CD4-positive, alpha-beta T cell treated with Interleukin-2 at 100 ng/mL for 4 hours (primary cell): Measurements from ENCODE around the gene NKAIN4.
A peak's percentile ranks its signal among the peaks of the same experiment; 100 is the strongest.

ENCODE experiments used
- DNase-seq: peaks from one replicate; pipeline ENCODE4 v3.0.0-alpha.2; 2020; ENCODE audit warnings: low spot score

The NKAIN4 gene

GRCh38 chr20:63254232-63254605, at the start of gene NKAIN4:
NKAIN4 (minus strand) TSS chr20:63254463; CDS start chr20:63254450, 13 bp downstream.
- DNase-seq = no peak

GRCh38 chr20:63303095-63303666, 48.9 kb upstream of the NKAIN4 start:
- DNase-seq = no peak

GRCh38 chr20:63301671-63302070, 47.4 kb upstream of the NKAIN4 start:
- no peak for DNase-seq

- no peak for DNase-seq
These were observed 44.6 kb upstream of the NKAIN4 start for GRCh38 chr20:63298731-63299312.

GRCh38 chr20:63297796-63298572, 43.7 kb upstream of the NKAIN4 start:
- DNase-seq = no peak

GRCh38 chr20:63297371-63297781, 43.1 kb upstream of the NKAIN4 start:
- no peak for DNase-seq

- no peak for DNase-seq
These were observed 42.5 kb upstream of the NKAIN4 start for GRCh38 chr20:63296531-63297299.

- DNase-seq = no peak
These were observed 41.6 kb upstream of the NKAIN4 start for GRCh38 chr20:63295846-63296245.

- no peak for DNase-seq
These were observed 41.2 kb upstream of the NKAIN4 start for GRCh38 chr20:63295422-63295821.

- DNase-seq = no peak
These were observed 40.8 kb upstream of the NKAIN4 start for GRCh38 chr20:63295018-63295417.

GRCh38 chr20:63294536-63294900, 40.3 kb upstream of the NKAIN4 start:
- no peak for DNase-seq

- DNase-seq = no peak
These were observed 39.7 kb upstream of the NKAIN4 start for GRCh38 chr20:63293871-63294535.

GRCh38 chr20:63293456-63293855, 39.2 kb upstream of the NKAIN4 start:
- no peak for DNase-seq

GRCh38 chr20:63292904-63293303, 38.6 kb upstream of the NKAIN4 start, which contains the start of gene COL20A1:
COL20A1 (plus strand) TSS chr20:63293186; CDS start chr20:63295108, 1,922 bp downstream.
- no peak for DNase-seq

- no peak for DNase-seq
These were observed 38.0 kb upstream of the NKAIN4 start for GRCh38 chr20:63292292-63292701.

- no peak for DNase-seq
These were observed 37.5 kb upstream of the NKAIN4 start for GRCh38 chr20:63291811-63292210.

- peak; percentile 44 for DNase-seq
These were observed 36.6 kb upstream of the NKAIN4 start for GRCh38 chr20:63290677-63291472.

GRCh38 chr20:63290136-63290676, 35.9 kb upstream of the NKAIN4 start:
- DNase-seq = no peak

- DNase-seq = no peak
These were observed 35.3 kb upstream of the NKAIN4 start for GRCh38 chr20:63289311-63290135.
